ENCODE results near the gene ATP8B1. TPM values are rescaled to one million over a fixed set of nuclear protein-coding genes. Genes with fewer than 3 reads are reported as not detected.

Gene ATP8B1
- total RNA-seq, 1 donor from 2014 or later, result 0.07 TPM

DNA sequence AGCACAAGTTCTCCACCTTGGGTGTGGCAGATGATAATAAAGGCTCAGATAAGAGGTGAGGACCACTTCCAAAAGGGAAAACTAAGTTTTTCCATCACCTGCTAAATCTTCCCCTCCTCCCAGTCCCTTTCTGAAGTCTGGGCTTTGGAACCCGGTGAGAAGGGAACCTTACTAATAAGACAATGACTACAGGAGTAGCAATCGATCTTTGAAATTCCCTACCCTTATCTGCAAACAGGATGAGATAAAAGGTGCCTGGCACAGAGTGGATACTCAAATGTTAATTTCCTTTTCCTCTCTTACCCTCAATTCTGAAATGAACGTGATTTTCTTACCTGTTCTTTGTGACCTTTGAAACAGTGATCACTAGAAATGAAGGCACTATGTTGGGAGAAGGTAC lies 111.8 kb downstream of the ATP8B1 start:
- no peaks in the 10 kb centered on the region for H3K36me3 Mint-ChIP-seq (ENCODE audit: unreplicated experiment)
- H3K27me3 Mint-ChIP-seq (ENCODE audit: unreplicated experiment), result no peaks in the 10 kb centered on the region
- peaks cover 6% of the 10 kb centered on the region for H3K4me1 Mint-ChIP-seq (ENCODE audit: low read depth, unreplicated experiment)
- TF ChIP-seq, protein P1, sequence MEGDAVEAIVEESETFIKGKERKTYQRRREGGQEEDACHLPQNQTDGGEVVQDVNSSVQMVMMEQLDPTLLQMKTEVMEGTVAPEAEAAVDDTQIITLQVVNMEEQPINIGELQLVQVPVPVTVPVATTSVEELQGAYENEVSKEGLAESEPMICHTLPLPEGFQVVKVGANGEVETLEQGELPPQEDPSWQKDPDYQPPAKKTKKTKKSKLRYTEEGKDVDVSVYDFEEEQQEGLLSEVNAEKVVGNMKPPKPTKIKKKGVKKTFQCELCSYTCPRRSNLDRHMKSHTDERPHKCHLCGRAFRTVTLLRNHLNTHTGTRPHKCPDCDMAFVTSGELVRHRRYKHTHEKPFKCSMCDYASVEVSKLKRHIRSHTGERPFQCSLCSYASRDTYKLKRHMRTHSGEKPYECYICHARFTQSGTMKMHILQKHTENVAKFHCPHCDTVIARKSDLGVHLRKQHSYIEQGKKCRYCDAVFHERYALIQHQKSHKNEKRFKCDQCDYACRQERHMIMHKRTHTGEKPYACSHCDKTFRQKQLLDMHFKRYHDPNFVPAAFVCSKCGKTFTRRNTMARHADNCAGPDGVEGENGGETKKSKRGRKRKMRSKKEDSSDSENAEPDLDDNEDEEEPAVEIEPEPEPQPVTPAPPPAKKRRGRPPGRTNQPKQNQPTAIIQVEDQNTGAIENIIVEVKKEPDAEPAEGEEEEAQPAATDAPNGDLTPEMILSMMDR (IDR thresholded peaks at IDR 0.05; ENCODE audit: partially characterized antibody, unreplicated experiment), result no peak
- DNase-seq, result no peak
- no peaks in the 10 kb centered on the region for H3K9me3 Mint-ChIP-seq (ENCODE audit: unreplicated experiment)
- no peak overlapping the region for H3K4me3 Mint-ChIP-seq (ENCODE audit: unreplicated experiment)
- H3K27ac Mint-ChIP-seq (ENCODE audit: unreplicated experiment), result no peak overlapping the region

DNA sequence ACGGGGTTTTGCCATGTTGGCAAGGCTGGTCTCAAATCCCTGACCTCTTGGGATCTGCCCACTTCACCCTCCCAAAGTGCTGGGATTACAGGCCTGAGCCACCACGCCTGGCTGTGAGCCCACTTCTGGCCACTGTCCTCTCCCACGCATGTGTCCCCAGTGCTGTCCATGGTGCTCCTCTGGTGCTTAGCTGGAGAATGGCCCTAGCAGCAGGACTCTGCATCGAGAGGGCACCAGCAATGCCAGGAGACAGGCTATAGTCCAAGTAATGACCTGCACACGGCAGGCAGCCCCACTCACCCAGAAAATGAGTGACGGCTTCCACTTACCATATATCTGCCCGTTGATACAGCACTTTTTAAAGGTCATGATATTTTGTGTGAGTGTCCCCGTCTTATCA lies 115.1 kb downstream of the ATP8B1 start:
- TF ChIP-seq, protein P1 (IDR thresholded peaks at IDR 0.05; ENCODE audit: partially characterized antibody, unreplicated experiment), result no peak
- peaks cover 3% of the 10 kb centered on the region for H3K4me1 Mint-ChIP-seq (ENCODE audit: low read depth, unreplicated experiment)
- H3K27me3 Mint-ChIP-seq (ENCODE audit: unreplicated experiment), result no peaks in the 10 kb centered on the region
- H3K27ac Mint-ChIP-seq (ENCODE audit: unreplicated experiment), result no peak overlapping the region
- no peak for DNase-seq
- no peaks in the 10 kb centered on the region for H3K36me3 Mint-ChIP-seq (ENCODE audit: unreplicated experiment)
- no peaks in the 10 kb centered on the region for H3K9me3 Mint-ChIP-seq (ENCODE audit: unreplicated experiment)
- H3K4me3 Mint-ChIP-seq (ENCODE audit: unreplicated experiment), result no peak overlapping the region

DNA sequence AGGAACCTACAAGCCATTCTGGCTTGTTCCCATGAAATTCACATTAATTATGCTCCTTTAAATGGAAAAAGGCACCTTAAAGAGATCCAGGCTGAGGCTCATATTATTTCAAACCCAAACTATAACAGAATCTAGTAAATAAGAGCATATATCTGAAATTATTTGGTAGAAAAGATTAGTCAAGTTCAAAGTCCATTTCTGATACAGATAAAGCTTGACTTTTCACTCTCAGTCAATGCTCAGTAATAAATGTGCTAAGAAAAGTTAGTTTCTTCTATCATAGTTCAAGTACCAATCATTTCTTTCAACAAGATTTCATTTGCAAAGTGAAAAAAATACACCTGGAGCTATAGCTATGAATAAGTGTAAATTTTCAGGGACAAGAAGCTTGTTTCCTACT lies 119.6 kb downstream of the ATP8B1 start:
- Mint-ChIP-seq H3K27ac (ENCODE audit: unreplicated experiment) (no peak overlapping the region), H3K36me3 (ENCODE audit: unreplicated experiment) (no peaks in the 10 kb centered on the region), H3K4me3 (ENCODE audit: unreplicated experiment) (no peak overlapping the region), H3K27me3 (ENCODE audit: unreplicated experiment) (peaks cover 2% of the 10 kb centered on the region), H3K9me3 (ENCODE audit: unreplicated experiment) (no peaks in the 10 kb centered on the region), H3K4me1 (ENCODE audit: low read depth, unreplicated experiment) (no peaks in the 10 kb centered on the region)
- DNase-seq, result no peak
- TF ChIP-seq, protein P1 (IDR thresholded peaks at IDR 0.05; ENCODE audit: partially characterized antibody, unreplicated experiment), result no peak

DNA sequence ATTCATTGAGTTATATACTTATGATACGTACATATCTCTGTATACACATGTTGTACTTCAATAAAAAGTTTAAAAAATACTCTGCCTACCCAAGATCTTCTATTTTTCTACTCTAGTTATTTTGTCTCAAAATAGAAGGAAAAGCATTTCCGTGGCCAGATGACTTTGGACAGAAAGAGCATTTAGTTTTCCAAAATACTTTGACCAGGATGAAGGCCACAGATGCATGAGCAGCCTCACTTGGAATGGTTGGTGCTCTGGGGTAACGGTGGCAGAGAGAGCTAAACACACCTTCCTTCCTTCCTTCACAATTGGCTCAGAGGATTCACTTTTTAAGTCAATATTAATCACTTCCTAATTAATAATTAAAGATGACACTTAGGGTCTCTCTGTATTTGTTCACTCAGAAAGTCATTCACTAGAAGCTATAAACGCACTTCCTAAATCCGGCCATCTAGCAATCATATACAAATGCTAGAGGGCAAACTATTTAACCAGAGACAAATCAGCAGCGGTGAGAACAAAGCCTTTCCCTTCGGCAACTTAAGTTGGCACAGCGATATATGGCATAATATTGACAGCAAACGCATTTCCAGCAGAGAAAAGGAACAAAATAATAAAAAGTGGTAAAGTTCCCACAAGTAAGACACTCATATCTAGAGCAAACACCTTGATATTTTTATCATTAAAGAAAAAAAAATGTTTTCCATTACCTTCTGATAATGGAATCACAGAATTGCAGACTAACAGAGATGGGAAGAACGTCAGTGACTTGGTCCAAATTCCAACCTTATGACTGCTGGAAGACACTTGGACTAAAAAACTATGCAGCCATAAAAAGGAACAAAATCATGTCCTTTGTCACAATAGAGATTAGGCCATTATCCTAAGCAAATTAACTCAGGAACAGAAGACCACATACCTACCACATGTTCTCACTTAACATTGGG lies 125.6 kb downstream of the ATP8B1 start:
- TF ChIP-seq, protein P1 (IDR thresholded peaks at IDR 0.05; ENCODE audit: partially characterized antibody, unreplicated experiment), result no peak
- H3K4me1 Mint-ChIP-seq (ENCODE audit: low read depth, unreplicated experiment), result no peaks in the 10 kb centered on the region
- peaks cover 2% of the 10 kb centered on the region for H3K27me3 Mint-ChIP-seq (ENCODE audit: unreplicated experiment)
- no peak overlapping the region for H3K4me3 Mint-ChIP-seq (ENCODE audit: unreplicated experiment)
- no peak overlapping the region for H3K27ac Mint-ChIP-seq (ENCODE audit: unreplicated experiment)
- H3K9me3 Mint-ChIP-seq (ENCODE audit: unreplicated experiment), result no peaks in the 10 kb centered on the region
- H3K36me3 Mint-ChIP-seq (ENCODE audit: unreplicated experiment), result no peaks in the 10 kb centered on the region
- no peak for DNase-seq

DNA sequence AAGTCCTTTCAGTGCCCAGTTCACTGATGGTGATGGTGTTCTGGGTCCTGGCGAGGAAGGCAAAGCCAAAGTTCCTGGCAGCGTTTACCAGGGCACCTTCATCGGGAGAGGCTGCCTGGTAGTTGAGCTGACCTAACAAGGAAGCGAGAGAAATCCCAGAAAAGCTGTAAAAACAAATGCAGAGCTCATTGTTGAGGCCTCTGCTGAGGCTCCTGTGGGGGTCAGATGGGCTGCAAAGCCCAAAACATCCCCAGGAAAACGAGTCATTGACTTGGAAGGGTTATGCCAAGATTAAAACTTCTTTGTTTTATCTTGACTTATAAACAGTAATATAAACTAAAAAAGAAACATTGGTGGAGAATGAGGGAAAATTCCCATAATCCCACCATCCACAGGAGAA lies 128.2 kb downstream of the ATP8B1 start:
- no peak for DNase-seq
- Mint-ChIP-seq H3K27me3 (ENCODE audit: unreplicated experiment) (peaks cover 2% of the 10 kb centered on the region), H3K9me3 (ENCODE audit: unreplicated experiment) (no peaks in the 10 kb centered on the region), H3K4me3 (ENCODE audit: unreplicated experiment) (no peak overlapping the region), H3K27ac (ENCODE audit: unreplicated experiment) (no peak overlapping the region), H3K4me1 (ENCODE audit: low read depth, unreplicated experiment) (no peaks in the 10 kb centered on the region), H3K36me3 (ENCODE audit: unreplicated experiment) (no peaks in the 10 kb centered on the region)
- TF ChIP-seq, protein P1 (IDR thresholded peaks at IDR 0.05; ENCODE audit: partially characterized antibody, unreplicated experiment), result no peak

Data from glutamatergic neuron (in vitro differentiated cells).